Esophagus muscularis mucosa (tissue), 4 donors: ENCODE data around the gene UNC13A. TPM values are rescaled to one million over a fixed set of nuclear protein-coding genes. Genes with fewer than 3 reads are reported as not detected.

Experiments used
- DNase-seq: peaks from one replicate; pipeline ENCODE4 v3.0.0-alpha.2; 2017; ENCODE audit errors: extremely low spot score
- H3K27ac ChIP-seq, 4 donors: fragments of 200-600 bp; sonication (generic); replicated peaks in 1 of 4; 1 replicate in 3 of 4; 2 replicates in 1 of 4; pipeline ENCODE4 v1.5.1; 2016 to 2019; ENCODE audit warnings: mild to moderate bottlenecking in 1 of 4
- H3K27me3 ChIP-seq, 4 donors: fragments of 200-600 bp; sonication (generic); one replicate each; pipeline versions ENCODE4 v1.5.1 to v1.6.0; 2016 to 2019
- H3K36me3 ChIP-seq, 4 donors: fragments of 200-600 bp; sonication (generic); one replicate each; pipeline ENCODE4 v1.5.1; 2016 to 2019
- H3K4me1 ChIP-seq, 4 donors: fragments of 200-600 bp; sonication (generic); one replicate each; pipeline ENCODE4 v1.5.1; 2016 to 2019
- H3K4me3 ChIP-seq, 4 donors: fragments of 200-600 bp; sonication (generic); 1 replicate in 2 of 4; 2 replicates in 2 of 4; pipeline ENCODE4 v1.5.1; 2016 to 2019; ENCODE audit warnings: mild to moderate bottlenecking in 4 of 4, moderate library complexity in 1 of 4
- H3K9me3 ChIP-seq, 4 donors: fragments of 200-600 bp; sonication (generic); 1 replicate in 3 of 4; 2 replicates in 1 of 4; pipeline ENCODE4 v1.5.1; 2016 to 2019
- EP300 ChIP-seq: sonication (generic); formaldehyde crosslinking; IDR thresholded peaks from one replicate; pipeline ENCODE4 v1.6.1; 2017; ENCODE audit warnings: antibody characterized with exemption
- POLR2A ChIP-seq: fragments of 450-650 bp; IDR thresholded peaks from one replicate; pipeline ENCODE4 v1.6.1; 2017; ENCODE audit warnings: antibody characterized with exemption, moderate library complexity, mild to moderate bottlenecking, low read depth
- POLR2AphosphoS5 ChIP-seq, 2 donors: sonication (generic); formaldehyde crosslinking; IDR thresholded peaks; one replicate each; pipeline ENCODE4 v1.6.1; 2017; ENCODE audit warnings: antibody characterized with exemption in 2 of 2
- whole genome bisulfite sequencing: methylation state at CpG from one replicate; pipeline ENCODE4 v1.1.5; 2018; 5-methylcytosine and 5-hydroxymethylcytosine counted together
- intact Hi-C: fragments of 100-400 bp; cut with DNase I; formaldehyde crosslinking; loops from one replicate; pipeline ENCODE4 v1.15.1; 2023
- total RNA-seq, 4 donors: library from RNA; depleted of rRNA; stranded (reverse); fragments of >200 nt; gene quantifications; one replicate each; pipeline versions ENCODE4 v1.1.0 to v1.2.1, GENCODE V29; 2016
- TF ChIP-seq, protein P1 (sequence below), 3 experiments: fragments of 200-600 bp in 2 of 3; fragments of 450-650 bp in 1 of 3; sonication (generic) in 2 of 3; IDR thresholded peaks; one replicate each; pipeline ENCODE4 v1.5.1; 2017 to 2019; ENCODE audit warnings: antibody characterized with exemption in 3 of 3, mild to moderate bottlenecking in 2 of 3, moderate library complexity in 1 of 3

The UNC13A gene
- total RNA-seq = under 1 TPM; under 0.01 to 0.23 (median 0.18) TPM

GRCh38 chr19:17687857-17688784 lies at the start of gene UNC13A:
UNC13A (minus strand) TSS chr19:17688354; CDS start chr19:17688199, 155 bp downstream.
- WGBS = 3% methylated on average over 14 of the region's 77 CpGs
- Histone ChIP-seq H3K4me1 (peaks cover 16 to 31% (median 29%) of the 10 kb centered on the region in 4 donors), H3K27ac (no peak within 1 kb of the TSS), H3K4me3 (no peak within 1 kb of the TSS), H3K27me3 (peaks cover 0 to 92% (median 38%) of the 10 kb centered on the region in 4 donors), H3K9me3 (no peaks in the 10 kb centered on the region), H3K36me3 (no peaks in the 10 kb centered on the region)
- intact Hi-C loops = no loop called here
- TF ChIP-seq POLR2AphosphoS5 (IDR thresholded peaks at IDR 0.05) (no peak), POLR2A (no peak), EP300 (no peak)
- TF ChIP-seq, protein P1, sequence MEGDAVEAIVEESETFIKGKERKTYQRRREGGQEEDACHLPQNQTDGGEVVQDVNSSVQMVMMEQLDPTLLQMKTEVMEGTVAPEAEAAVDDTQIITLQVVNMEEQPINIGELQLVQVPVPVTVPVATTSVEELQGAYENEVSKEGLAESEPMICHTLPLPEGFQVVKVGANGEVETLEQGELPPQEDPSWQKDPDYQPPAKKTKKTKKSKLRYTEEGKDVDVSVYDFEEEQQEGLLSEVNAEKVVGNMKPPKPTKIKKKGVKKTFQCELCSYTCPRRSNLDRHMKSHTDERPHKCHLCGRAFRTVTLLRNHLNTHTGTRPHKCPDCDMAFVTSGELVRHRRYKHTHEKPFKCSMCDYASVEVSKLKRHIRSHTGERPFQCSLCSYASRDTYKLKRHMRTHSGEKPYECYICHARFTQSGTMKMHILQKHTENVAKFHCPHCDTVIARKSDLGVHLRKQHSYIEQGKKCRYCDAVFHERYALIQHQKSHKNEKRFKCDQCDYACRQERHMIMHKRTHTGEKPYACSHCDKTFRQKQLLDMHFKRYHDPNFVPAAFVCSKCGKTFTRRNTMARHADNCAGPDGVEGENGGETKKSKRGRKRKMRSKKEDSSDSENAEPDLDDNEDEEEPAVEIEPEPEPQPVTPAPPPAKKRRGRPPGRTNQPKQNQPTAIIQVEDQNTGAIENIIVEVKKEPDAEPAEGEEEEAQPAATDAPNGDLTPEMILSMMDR (IDR thresholded peaks at IDR 0.05) = no peak
- DNase-seq = no peak

DNA sequence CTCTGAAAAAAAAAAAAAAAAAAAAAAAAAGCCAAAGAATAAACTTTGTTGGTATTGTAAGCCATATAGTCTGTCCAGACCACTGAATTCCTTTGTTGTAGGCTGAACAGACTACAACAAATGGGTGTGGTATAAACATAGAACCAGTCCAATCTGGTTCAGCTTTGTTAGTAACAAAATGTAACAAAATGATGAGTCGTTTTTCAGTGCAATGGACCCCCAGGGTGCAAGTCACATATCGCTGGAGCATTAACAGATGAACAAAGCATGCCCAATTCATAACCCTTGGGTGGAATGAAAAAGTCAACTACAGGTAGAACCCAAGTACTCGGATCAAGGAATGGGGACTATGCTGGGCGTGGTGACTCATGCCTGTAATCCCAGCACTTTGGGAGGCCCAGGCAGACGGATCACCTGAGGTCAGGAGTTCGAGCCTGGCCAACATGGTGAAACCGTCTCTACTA lies 49.6 kb upstream of the UNC13A start:
- Histone ChIP-seq H3K9me3 (no peaks in the 10 kb centered on the region), H3K4me1 (no peaks in the 10 kb centered on the region), H3K27ac (no peak overlapping the region), H3K36me3 (peaks cover 17 to 48% (median 43%) of the 10 kb centered on the region in 4 donors), H3K27me3 (no peaks in the 10 kb centered on the region), H3K4me3 (no peak overlapping the region)
- TF ChIP-seq POLR2A (no peak), POLR2AphosphoS5 (IDR thresholded peaks at IDR 0.05) (no peak), EP300 (no peak)
- TF ChIP-seq, protein P1 (IDR thresholded peaks at IDR 0.05) = no peak
- DNase-seq = no peak
- WGBS = 82% methylated on average over 7 of the region's 7 CpGs
- intact Hi-C loops = no loop called here

DNA sequence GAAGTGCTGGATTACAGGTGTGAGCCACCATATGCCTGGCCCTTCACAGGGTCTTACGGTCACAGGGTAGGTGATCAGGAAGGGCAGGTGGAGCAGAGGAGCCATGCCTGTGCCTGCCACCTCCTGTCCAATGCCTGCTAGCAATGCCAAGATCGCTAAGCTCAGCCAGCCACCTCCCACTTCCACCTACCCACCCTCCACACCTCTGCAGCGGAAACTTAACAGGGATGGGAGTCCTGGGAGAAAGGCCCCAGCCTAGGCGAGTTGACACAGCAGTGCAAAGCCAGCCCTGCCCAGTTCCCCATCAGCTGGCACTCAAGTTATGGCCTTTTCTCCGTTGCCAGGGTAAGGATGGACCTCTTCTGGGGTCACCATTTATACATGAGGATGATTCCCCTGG lies 47.3 kb upstream of the UNC13A start:
- H3K27me3 ChIP-seq = no peaks in the 10 kb centered on the region
- whole genome bisulfite sequencing = 95% methylated on average over 5 of the region's 5 CpGs
- intact Hi-C loops = no loop called here
- no peak for TF ChIP-seq POLR2AphosphoS5 (IDR thresholded peaks at IDR 0.05)
- TF ChIP-seq, protein P1 (IDR thresholded peaks at IDR 0.05) = no peak
- TF ChIP-seq EP300 = no peak
- TF ChIP-seq POLR2A = no peak
- no peak overlapping the region for H3K27ac ChIP-seq
- no peak for DNase-seq
- H3K4me3 ChIP-seq = no peak overlapping the region
- no peaks in the 10 kb centered on the region for H3K9me3 ChIP-seq
- peaks cover 30 to 70% (median 63%) of the 10 kb centered on the region in 4 donors for H3K36me3 ChIP-seq
- peaks cover 0 to 6% (median 0%) of the 10 kb centered on the region in 4 donors for H3K4me1 ChIP-seq

DNA sequence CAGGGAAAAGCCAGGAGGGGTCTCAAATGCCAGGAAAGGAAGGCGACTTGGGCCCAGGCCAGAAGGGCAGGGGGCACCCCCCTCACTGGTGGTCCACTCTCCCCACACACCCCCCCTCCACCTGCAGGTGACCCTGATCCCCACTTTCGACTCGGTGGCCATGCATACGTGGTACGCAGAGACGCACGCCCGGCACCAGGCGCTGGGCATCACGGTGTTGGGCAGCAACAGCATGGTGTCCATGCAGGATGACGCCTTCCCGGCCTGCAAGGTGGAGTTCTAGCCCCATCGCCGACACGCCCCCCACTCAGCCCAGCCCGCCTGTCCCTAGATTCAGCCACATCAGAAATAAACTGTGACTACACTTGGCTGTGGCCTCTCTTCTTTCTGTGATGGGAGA lies 46.0 kb upstream of the UNC13A start:
- Histone ChIP-seq H3K27ac (no peak overlapping the region), H3K4me3 (no peak overlapping the region), H3K27me3 (no peaks in the 10 kb centered on the region), H3K4me1 (peaks cover 0 to 8% (median 2%) of the 10 kb centered on the region in 4 donors), H3K9me3 (no peaks in the 10 kb centered on the region), H3K36me3 (peaks cover 36 to 83% (median 76%) of the 10 kb centered on the region in 4 donors)
- 93% methylated on average over 10 of the region's 16 CpGs for WGBS
- TF ChIP-seq POLR2AphosphoS5 (IDR thresholded peaks at IDR 0.05) = no peak
- TF ChIP-seq POLR2A = no peak
- TF ChIP-seq EP300 = no peak
- TF ChIP-seq, protein P1 (IDR thresholded peaks at IDR 0.05) = no peak
- no peak for DNase-seq
- intact Hi-C loops = no loop called here
